ENCODE data around the gene SCFD2.
A peak's percentile ranks its signal among the peaks of the same experiment; 100 is the strongest.

SCFD2 gene

GRCh38 chr4:52864793-52865192, 501.1 kb downstream of the SCFD2 start:
- TF ChIP-seq CTCF (IDR thresholded peaks at IDR 0.05; ENCODE audit: insufficient read depth, low read length, poor library complexity, severe bottlenecking) = no peak
- H3K36me3 ChIP-seq (ENCODE audit: control insufficient read depth, insufficient read depth, low read length) = no peaks in the 10 kb centered on the region
- H3K27me3 ChIP-seq (replicated peaks; ENCODE audit: control insufficient read depth, insufficient read depth, low read length) = no peaks in the 10 kb centered on the region; the same call in 1 of the 2 replicates
- DNase-seq (ENCODE audit: extremely low read depth, insufficient read length) = no peak
- no peak overlapping the region for H3K4me3 ChIP-seq (replicated peaks; ENCODE audit: low read depth, low read length)

- Histone ChIP-seq H3K27me3 (replicated peaks; ENCODE audit: control insufficient read depth, insufficient read depth, low read length) (no peaks in the 10 kb centered on the region; the same call in 1 of the 2 replicates), H3K4me3 (replicated peaks; ENCODE audit: low read depth, low read length) (no peak overlapping the region), H3K36me3 (ENCODE audit: control insufficient read depth, insufficient read depth, low read length) (no peaks in the 10 kb centered on the region)
- DNase-seq (ENCODE audit: extremely low read depth, insufficient read length) = no peak
- no peak for TF ChIP-seq CTCF (IDR thresholded peaks at IDR 0.05; ENCODE audit: insufficient read depth, low read length, poor library complexity, severe bottlenecking)
These were observed 502.5 kb downstream of the SCFD2 start for GRCh38 chr4:52863324-52863723.

- no peak for TF ChIP-seq CTCF (IDR thresholded peaks at IDR 0.05; ENCODE audit: insufficient read depth, low read length, poor library complexity, severe bottlenecking)
- Histone ChIP-seq H3K4me3 (replicated peaks; ENCODE audit: low read depth, low read length) (peak overlapping the region; percentile 58), H3K36me3 (ENCODE audit: control insufficient read depth, insufficient read depth, low read length) (no peaks in the 10 kb centered on the region), H3K27me3 (replicated peaks; ENCODE audit: control insufficient read depth, insufficient read depth, low read length) (no peaks in the 10 kb centered on the region; the same call in 1 of the 2 replicates)
- DNase-seq (ENCODE audit: extremely low read depth, insufficient read length) = no peak
These were observed 503.2 kb downstream of the SCFD2 start for GRCh38 chr4:52862639-52863161.

- peak; percentile 85 for DNase-seq (ENCODE audit: extremely low read depth, insufficient read length)
- Histone ChIP-seq H3K4me3 (replicated peaks; ENCODE audit: low read depth, low read length) (peak within 1 kb of the TSS; percentile 58), H3K27me3 (replicated peaks; ENCODE audit: control insufficient read depth, insufficient read depth, low read length) (no peaks in the 10 kb centered on the region; the same call in 1 of the 2 replicates), H3K36me3 (ENCODE audit: control insufficient read depth, insufficient read depth, low read length) (no peaks in the 10 kb centered on the region)
- TF ChIP-seq CTCF (IDR thresholded peaks at IDR 0.05; ENCODE audit: insufficient read depth, low read length, poor library complexity, severe bottlenecking) = no peak
These were observed 503.8 kb downstream of the SCFD2 start, which contains the start of gene RASL11B for GRCh38 chr4:52861879-52862616. Gene RASL11B (plus strand): TSS chr4:52862317. CDS start chr4:52862508, 191 bp downstream.

- Histone ChIP-seq H3K4me3 (replicated peaks; ENCODE audit: low read depth, low read length) (peak overlapping the region; percentile 52), H3K27me3 (replicated peaks; ENCODE audit: control insufficient read depth, insufficient read depth, low read length) (no peaks in the 10 kb centered on the region; the same call in 1 of the 2 replicates), H3K36me3 (ENCODE audit: control insufficient read depth, insufficient read depth, low read length) (no peaks in the 10 kb centered on the region)
- no peak for DNase-seq (ENCODE audit: extremely low read depth, insufficient read length)
- TF ChIP-seq CTCF (IDR thresholded peaks at IDR 0.05; ENCODE audit: insufficient read depth, low read length, poor library complexity, severe bottlenecking) = no peak
These were observed 504.6 kb downstream of the SCFD2 start for GRCh38 chr4:52861171-52861823.
